H1 (cell line): ENCODE data around the gene LMX1B. TPM values are rescaled to one million over a fixed set of nuclear protein-coding genes. Genes with fewer than 3 reads are reported as not detected.

Experiments
- CTCF ChIA-PET: fragments of 300-600 bp; sonication (Branson Sonifier 250); formaldehyde crosslinking; loops from one replicate; lab custom pipeline; 2021; ENCODE audit not compliant: partially characterized antibody; lab: Charles Lee
- POLR2A ChIA-PET: fragments of 300-600 bp; sonication (Branson Sonifier 250); formaldehyde crosslinking; loops from one replicate; lab custom pipeline; 2021; ENCODE audit warnings: inconsistent platforms; ENCODE audit not compliant: partially characterized antibody; lab: Charles Lee
- DNase-seq, 2 experiments: peaks; one replicate each; pipeline versions ENCODE4 v3.0.0 to v3.0.0-alpha.2; 2010 to 2022; ENCODE audit warnings: low spot score in 2 of 2, low read depth in 1 of 2, mixed read lengths in 1 of 2
- FAIRE-seq: peaks from 2 replicates; lab custom pipeline; 2011; peaks lifted over from hg19 to GRCh38; lab: Jason Lieb, UNC
- H2AFZ ChIP-seq: 2 replicates; pipeline ENCODE4 v1.8.1; 2012; ENCODE audit warnings: low read length, inconsistent platforms
- H2AK5ac ChIP-seq: 2 replicates; pipeline ENCODE4 v1.6.1; 2013; ENCODE audit warnings: low read depth, low read length
- H2BK120ac ChIP-seq: replicated peaks from 2 replicates; pipeline ENCODE3; 2013; ENCODE audit warnings: low read depth, low read length, inconsistent platforms
- H2BK12ac ChIP-seq: 2 replicates; pipeline ENCODE4 v1.6.1; 2013; ENCODE audit warnings: low read depth, low read length
- H2BK15ac ChIP-seq: 2 replicates; pipeline ENCODE4 v1.6.1; 2013; ENCODE audit warnings: low read length
- H2BK20ac ChIP-seq: 2 replicates; pipeline ENCODE4 v1.6.1; 2013; ENCODE audit warnings: low read length
- H2BK5ac ChIP-seq: 2 replicates; pipeline ENCODE4 v1.6.1; 2013; ENCODE audit warnings: low read depth, low read length
- H3K14ac ChIP-seq: 2 replicates; pipeline ENCODE4 v1.6.1; 2013; ENCODE audit warnings: inconsistent platforms; ENCODE audit not compliant: insufficient read length
- H3K18ac ChIP-seq: 2 replicates; pipeline ENCODE4 v1.6.1; 2013; ENCODE audit warnings: low read length; ENCODE audit errors: extremely low read depth
- H3K23ac ChIP-seq: 2 replicates; pipeline ENCODE4 v1.6.1; 2013; ENCODE audit warnings: inconsistent platforms; ENCODE audit not compliant: insufficient read length
- H3K23me2 ChIP-seq: 2 replicates; pipeline ENCODE4 v1.6.1; 2013; ENCODE audit warnings: low read depth, low read length
- H3K27ac ChIP-seq: 2 replicates; pipeline ENCODE4 v1.6.1; 2011; ENCODE audit warnings: low read depth, low read length, inconsistent platforms
- H3K27me3 ChIP-seq, 4 experiments: replicated peaks in 1 of 4; 1 replicate in 1 of 4; 2 replicates in 3 of 4; pipeline versions ENCODE4 v1.6.1 to v1.8.1; 2011 to 2013; ENCODE audit warnings: low read length in 3 of 4, mild to moderate bottlenecking in 3 of 4, inconsistent platforms in 2 of 4, mixed read lengths in 2 of 4, moderate library complexity in 1 of 4; ENCODE audit not compliant: control insufficient read depth in 3 of 4, insufficient read depth in 3 of 4; ENCODE audit errors: extremely low read depth in 1 of 4
- H3K36me3 ChIP-seq, 4 experiments: 2 replicates each; pipeline versions ENCODE4 v1.6.1 to v1.8.1; 2011 to 2013; ENCODE audit warnings: mild to moderate bottlenecking in 4 of 4, low read length in 3 of 4, moderate library complexity in 2 of 4, control low read depth in 1 of 4, inconsistent platforms in 1 of 4; ENCODE audit not compliant: insufficient read depth in 4 of 4, control insufficient read depth in 2 of 4
- H3K4ac ChIP-seq: replicated peaks from 2 replicates; pipeline ENCODE3; 2013; ENCODE audit warnings: low read length, low read depth, mixed read lengths, inconsistent platforms; ENCODE audit not compliant: insufficient read length
- H3K4me1 ChIP-seq, 4 experiments: replicated peaks in 1 of 4; 1 replicate in 1 of 4; 2 replicates in 3 of 4; pipeline versions ENCODE4 v1.6.1 to v1.8.1; 2011 to 2013; ENCODE audit warnings: low read length in 3 of 4, inconsistent platforms in 2 of 4, mixed read lengths in 1 of 4; ENCODE audit not compliant: insufficient read depth in 4 of 4, control insufficient read depth in 3 of 4
- H3K4me2 ChIP-seq, 2 experiments: 2 replicates each; pipeline versions ENCODE4 v1.6.1 to v1.8.1; 2011 to 2013; ENCODE audit warnings: low read depth in 2 of 2, low read length in 2 of 2, control low read depth in 1 of 2, inconsistent platforms in 1 of 2, mild to moderate bottlenecking in 1 of 2; ENCODE audit not compliant: insufficient read depth in 1 of 2
- H3K4me3 ChIP-seq, 4 experiments: fragments of 200-600, 300-600 bp in 1 of 4; sonication (generic), shearing (Covaris generic), sonication (Bioruptor Twin) in 1 of 4; 2 replicates each; pipeline versions ENCODE4 v1.5.1 to v1.8.1; 2011 to 2016; ENCODE audit warnings: low read length in 4 of 4, low read depth in 3 of 4, control low read depth in 2 of 4, inconsistent platforms in 2 of 4, mild to moderate bottlenecking in 2 of 4, mixed read lengths in 1 of 4, moderate library complexity in 1 of 4; ENCODE audit not compliant: insufficient read depth in 2 of 4; ENCODE audit errors: extremely low read depth in 1 of 4
- H3K56ac ChIP-seq: replicated peaks from 2 replicates; pipeline ENCODE3; 2013; ENCODE audit warnings: low read depth, mild to moderate bottlenecking, mixed read lengths, low read length, inconsistent platforms; ENCODE audit not compliant: insufficient read length
- H3K79me1 ChIP-seq: 2 replicates; pipeline ENCODE4 v1.6.1; 2013; ENCODE audit warnings: low read depth, low read length, control low read depth
- H3K79me2 ChIP-seq, 2 experiments: 2 replicates each; pipeline versions ENCODE4 v1.6.1 to v1.8.1; 2012 to 2013; ENCODE audit warnings: low read length in 2 of 2, mild to moderate bottlenecking in 2 of 2, inconsistent platforms in 1 of 2; ENCODE audit not compliant: insufficient read depth in 2 of 2, control insufficient read depth in 1 of 2
- H3K9ac ChIP-seq, 4 experiments: replicated peaks in 1 of 4; 1 replicate in 1 of 4; 2 replicates in 3 of 4; pipeline versions ENCODE4 v1.6.1 to v1.8.1; 2011 to 2013; ENCODE audit warnings: low read depth in 3 of 4, low read length in 3 of 4, control low read depth in 2 of 4, mild to moderate bottlenecking in 2 of 4, moderate library complexity in 2 of 4, inconsistent platforms in 1 of 4; ENCODE audit errors: extremely low read depth in 1 of 4
- H3K9me3 ChIP-seq, 2 experiments: 2 replicates each; pipeline versions ENCODE4 v1.6.1 to v1.8.1; 2012 to 2013; ENCODE audit warnings: mild to moderate bottlenecking in 2 of 2, moderate library complexity in 2 of 2, control low read depth in 1 of 2, inconsistent platforms in 1 of 2, low read depth in 1 of 2, low read length in 1 of 2, mixed read lengths in 1 of 2; ENCODE audit not compliant: insufficient read depth in 2 of 2
- H4K20me1 ChIP-seq, 2 experiments: replicated peaks in 1 of 2; 2 replicates each; pipeline versions ENCODE3 to v1.8.1; 2011 to 2013; ENCODE audit warnings: inconsistent platforms in 2 of 2, low read length in 2 of 2, mild to moderate bottlenecking in 1 of 2; ENCODE audit not compliant: insufficient read depth in 2 of 2, control insufficient read depth in 1 of 2
- H4K5ac ChIP-seq: 2 replicates; pipeline ENCODE4 v1.6.1; 2013; ENCODE audit warnings: low read length, low read depth, mixed read lengths, inconsistent platforms; ENCODE audit not compliant: insufficient read length
- H4K8ac ChIP-seq: 2 replicates; pipeline ENCODE4 v1.8.0; 2013; ENCODE audit warnings: mild to moderate bottlenecking, moderate library complexity, low read length, inconsistent platforms; ENCODE audit not compliant: insufficient read depth; ENCODE audit errors: extremely low read depth
- H4K91ac ChIP-seq: replicated peaks from 2 replicates; pipeline ENCODE3; 2013; ENCODE audit warnings: low read length, mixed read lengths, inconsistent platforms; ENCODE audit not compliant: insufficient read length
- CBX8 ChIP-seq: fragments of 300-800, 300-1000 bp; sonication (generic); IDR thresholded peaks from 2 replicates; pipeline ENCODE4 v1.7.1; 2016; ENCODE audit warnings: low read depth, low read length, borderline replicate concordance
- E2F6 ChIP-seq: IDR thresholded peaks from 2 replicates; pipeline ENCODE4 v1.6.1; 2012; ENCODE audit warnings: inconsistent platforms
- JUN ChIP-seq: IDR thresholded peaks from 2 replicates; pipeline ENCODE4 v1.6.1; 2011; ENCODE audit warnings: low read depth, mild to moderate bottlenecking, improper control_type of control experiment, low read length
- RNF2 ChIP-seq: fragments of 200-900, 300-1000 bp; sonication (generic); IDR thresholded peaks from 2 replicates; pipeline ENCODE4 v1.7.1; 2016; ENCODE audit warnings: borderline replicate concordance, low read depth, mild to moderate bottlenecking, antibody characterized with exemption, low read length; ENCODE audit not compliant: poor library complexity, severe bottlenecking; ENCODE audit errors: missing control alignments
- WGBS, 2 experiments: shearing (Covaris generic) in 1 of 2; methylation state at CpG; one replicate each; pipeline versions ENCODE4 v1.1.6 to v1.1.7; 2013 to 2015; ENCODE audit warnings: low lambda C conversion rate in 2 of 2, mixed read lengths in 2 of 2, inconsistent platforms in 1 of 2, low coverage in 1 of 2, missing lambda C conversion rate in 1 of 2; ENCODE audit not compliant: insufficient replicate concordance in 2 of 2, insufficient coverage in 1 of 2, insufficient read length in 1 of 2; ENCODE audit errors: extremely low coverage in 1 of 2, missing lambda C conversion rate in 1 of 2; 5-methylcytosine and 5-hydroxymethylcytosine counted together
- polyA plus RNA-seq, 7 experiments: library from polyadenylated mRNA; depleted of rRNA in 3 of 7; stranded (reverse) in 5 of 7; unstranded in 2 of 7; fragments of >200 nt in 5 of 7; fragments of 200-250 nt in 2 of 7; gene quantifications; 1 replicate in 5 of 7; 2 replicates in 1 of 7; 4 replicates in 1 of 7; pipeline versions ENCODE4 v1.2.1 to v1.2.3, GENCODE V29; 2011 to 2013; ENCODE audit warnings: missing spikeins in 2 of 7, mixed read lengths in 2 of 7
- total RNA-seq: library from RNA; stranded (reverse); fragmentation: NEBNext Ultra II Directional; extraction: Animal tissue kit (Norgen Biotek cat#: 25700); gene quantifications from 2 replicates; pipeline ENCODE4 v1.2.1, GENCODE V29; 2021

LMX1B gene
- total and polyA plus RNA-seq, 2 of the 8 experiments (the other 6 are each of a cell fraction or from before 2014, with no cell fraction given) = 0.09 to 0.37 TPM

GRCh38 chr9:126618190-126618584, 4.5 kb downstream of the LMX1B start:
- peak overlapping the region in 3 of 4 experiments; percentile 14 to 51 (median 29); a peak in 4 of 8 replicates for H3K4me3 ChIP-seq

More at GRCh38 chr9:126618190-126618584, 4.5 kb downstream of the LMX1B start:
- Histone ChIP-seq H3K27ac (no peak overlapping the region), H2BK12ac (no peak overlapping the region), H4K91ac (no peak overlapping the region), H3K23me2 (peaks cover 2% of the 10 kb centered on the region; the same call in 1 of the 2 replicates), H4K5ac (no peak overlapping the region), H3K9me3 (no peaks in the 10 kb centered on the region), H3K4me2 (peak overlapping the region; percentile 66 to 68), H3K36me3 (peaks cover 0 to 8% (median 0%) of the 10 kb centered on the region in 4 experiments; a peak in 1 of 8 replicates), H3K14ac (no peak overlapping the region), H2AFZ (no peak overlapping the region), H2BK5ac (no peak overlapping the region; the same call in 1 of the 2 replicates), H3K79me2 (no peaks in the 10 kb centered on the region), H3K4ac (no peak overlapping the region), H3K23ac (no peak overlapping the region), H3K4me1 (peaks cover 14 to 57% (median 43%) of the 10 kb centered on the region in 4 experiments), H3K18ac (peak overlapping the region; percentile 71), H3K9ac (no peak overlapping the region), H3K27me3 (peaks cover 93 to 96% (median 95%) of the 10 kb centered on the region in 4 experiments), H2BK120ac (no peak overlapping the region)
- DNase-seq (no peak), FAIRE-seq (no peak)
- 5% methylated on average over 11 of the region's 11 CpGs; no CpG with 5 or more reads in 1 of the 2 experiments for WGBS, 2 experiments
- CTCF ChIA-PET = interaction anchor here (0.9 to 2.6 kb wide), 3 partner anchors 26 to 84 kb away, joined by 3 to 22 read pairs (median 6); no protein-coding TSS in a partner anchor
- TF ChIP-seq RNF2 = peak; percentile 95
- peak; percentile 90; the same call in 1 of the 2 replicates for TF ChIP-seq CBX8
- no peak for TF ChIP-seq JUN
- no peak for TF ChIP-seq E2F6
- TF ChIP-seq, all 59 proteins: peak for 2
- POLR2A ChIA-PET = no interaction called here
- no peaks in the 10 kb centered on the region for H3K79me1 ChIP-seq
- no peak overlapping the region for H2AK5ac ChIP-seq
- no peak overlapping the region for H2BK15ac ChIP-seq
- peaks cover 4 to 33% of the 10 kb centered on the region in 2 experiments for H4K20me1 ChIP-seq
- peak overlapping the region; percentile 72; the same call in 1 of the 2 replicates for H2BK20ac ChIP-seq
- H3K56ac ChIP-seq = no peak overlapping the region
- no peak overlapping the region for H4K8ac ChIP-seq
